HG03378 (cell line): ENCODE data around the gene MMAB.
"Not testable (repeated sequence)": the region's sequence is repeated elsewhere in the genome, so short reads cannot be mapped to it uniquely, and the experiment has no call there.

Experiments used
- ATAC-seq: cut with Tn5 transposase; IDR thresholded peaks from one replicate; pipeline ENCODE4 v1.9.1; 2021; ENCODE audit warnings: mild to moderate bottlenecking, moderate library complexity; ENCODE audit not compliant: unreplicated experiment

The MMAB gene

DNA sequence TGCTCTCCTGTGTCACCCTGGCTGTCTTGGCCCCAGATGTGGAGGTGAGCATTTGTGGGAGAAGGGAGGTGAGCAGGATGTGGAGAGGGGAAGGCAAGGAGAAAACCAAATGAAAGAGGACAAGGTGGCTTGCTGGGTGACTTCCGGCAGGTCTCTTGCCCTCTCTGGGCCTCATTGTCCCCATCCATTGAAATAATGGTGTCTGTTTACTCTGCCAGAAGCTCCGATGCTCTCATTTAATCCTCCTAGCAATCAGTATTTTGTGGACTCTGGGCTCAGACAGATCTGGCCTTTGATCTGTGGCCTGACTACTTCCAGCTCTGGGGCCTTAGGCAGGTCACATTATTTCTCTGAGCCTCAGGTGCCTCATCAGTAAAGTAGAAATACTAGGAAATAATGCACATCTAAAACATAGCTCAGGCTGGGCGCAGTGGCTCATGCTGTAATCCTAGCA, 30.9 kb upstream of the MMAB start:
- ATAC-seq: no peak

DNA sequence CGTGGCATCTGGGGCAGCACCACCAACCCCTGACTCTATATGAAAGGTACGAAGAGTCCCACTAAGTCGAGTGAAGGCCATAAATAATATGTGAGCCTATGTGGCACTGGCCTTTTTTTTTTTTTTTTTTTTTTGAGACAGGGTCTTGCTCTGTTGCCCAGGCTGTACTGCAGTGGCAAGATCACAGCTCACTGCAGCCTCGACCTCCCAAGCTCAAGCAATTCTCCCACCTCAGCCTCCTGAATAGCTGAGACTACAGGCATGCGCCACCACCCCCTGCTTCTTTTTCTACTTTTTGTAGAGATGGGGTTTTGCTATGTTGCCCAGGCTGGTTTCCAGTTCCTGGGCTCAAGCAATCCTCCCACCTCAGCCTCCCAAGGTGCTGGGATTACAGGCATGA, 28.8 kb upstream of the MMAB start:
- not testable (repeated sequence) for ATAC-seq

DNA sequence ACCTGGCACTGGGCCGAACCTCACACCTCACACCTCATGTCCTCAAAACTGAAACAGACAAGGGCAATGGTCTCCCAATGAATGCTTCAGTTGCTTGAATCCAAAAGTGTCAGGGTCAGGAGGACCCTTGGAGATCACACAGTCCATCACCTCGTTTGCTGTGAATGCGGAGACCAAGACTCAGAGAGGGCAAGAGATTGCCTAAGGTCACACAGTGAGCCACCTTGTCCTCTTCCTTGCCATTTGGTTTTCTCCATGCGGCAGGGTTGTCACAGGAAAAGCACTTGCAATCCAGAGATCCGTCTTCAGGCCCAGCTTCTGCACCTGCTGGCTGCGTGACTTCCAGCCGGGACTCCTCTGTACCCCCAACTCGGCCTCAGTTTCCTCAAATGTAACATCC, 28.3 kb upstream of the MMAB start:
- ATAC-seq: no peak

DNA sequence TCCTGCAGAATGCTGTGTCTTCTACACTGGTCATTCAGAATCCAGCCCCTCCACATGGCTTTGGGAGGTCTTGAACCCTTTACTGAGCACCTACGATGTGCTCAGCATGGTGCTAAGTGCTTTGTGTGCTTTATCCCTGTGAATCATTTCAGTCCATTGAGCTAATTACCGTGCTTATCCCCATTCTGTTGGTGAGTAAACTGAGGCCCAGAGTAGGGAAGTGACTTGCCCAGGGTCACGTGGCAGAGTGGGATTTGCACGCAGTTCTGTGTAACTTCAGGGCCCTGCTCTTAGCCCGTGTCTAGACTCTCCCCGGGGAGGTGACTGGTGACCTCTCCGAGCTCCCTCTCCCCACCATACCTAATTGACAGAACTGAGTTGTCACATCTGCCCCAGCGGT, 27.7 kb upstream of the MMAB start:
- no peak for ATAC-seq

DNA sequence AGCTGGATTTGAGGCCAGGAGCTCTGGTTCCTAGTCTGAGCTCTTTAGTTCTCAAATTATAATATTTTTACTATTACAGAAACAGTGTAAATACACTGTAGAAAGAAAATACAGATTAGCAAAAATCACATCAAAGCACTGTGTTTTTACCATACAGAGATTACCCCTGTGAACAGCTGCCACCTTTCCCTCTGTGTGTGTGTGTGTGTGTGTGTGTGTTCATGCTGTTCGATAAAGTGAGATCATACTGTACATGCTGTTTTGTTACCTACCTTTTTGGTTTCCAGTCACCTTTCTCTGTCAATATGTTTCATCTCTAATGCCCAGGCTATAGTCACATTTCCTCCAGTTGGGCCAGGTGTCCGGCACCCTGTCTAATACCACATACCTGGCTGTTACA, 27.2 kb upstream of the MMAB start:
- no peak for ATAC-seq

DNA sequence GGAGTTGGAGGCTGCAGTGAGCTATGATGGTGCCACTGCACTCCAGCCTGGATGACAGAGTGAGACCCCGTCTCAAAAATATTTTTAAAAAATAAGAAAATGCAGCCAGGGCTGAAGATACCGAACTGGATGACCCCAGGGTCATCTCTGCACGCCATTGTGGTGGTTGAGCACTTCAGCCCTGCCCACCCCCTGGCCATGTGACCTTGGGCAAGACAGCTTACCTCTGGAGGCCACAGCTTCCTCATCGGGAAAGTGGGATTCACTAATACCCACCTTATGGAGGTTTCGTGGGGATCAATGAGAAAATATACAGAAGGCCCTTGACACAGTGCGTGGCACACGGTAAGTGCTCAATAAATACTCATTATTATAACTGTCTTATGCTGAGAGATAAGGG, 25.8 kb upstream of the MMAB start:
- ATAC-seq: no peak

DNA sequence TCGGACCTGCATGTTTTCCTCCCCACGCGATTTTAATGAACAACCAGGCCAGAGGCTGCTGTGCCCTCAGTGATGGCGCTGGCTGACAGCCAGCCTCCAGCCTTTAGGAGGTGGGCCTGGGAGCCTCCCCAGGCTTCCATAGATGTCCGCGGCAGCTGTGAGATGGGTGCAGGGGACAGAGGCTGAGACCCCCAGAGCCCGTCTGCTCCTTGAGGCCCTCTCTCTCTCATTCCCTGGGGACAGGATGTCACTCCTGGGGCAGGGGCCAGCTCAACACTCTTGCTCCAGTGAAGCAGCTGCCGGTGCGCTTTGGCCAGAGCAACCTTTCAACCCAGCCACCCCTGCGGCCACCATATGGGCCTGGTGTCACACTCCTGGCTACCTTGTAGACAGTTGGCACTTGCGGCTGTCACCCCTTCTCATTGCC, 25.1 kb upstream of the MMAB start:
- no peak for ATAC-seq

DNA sequence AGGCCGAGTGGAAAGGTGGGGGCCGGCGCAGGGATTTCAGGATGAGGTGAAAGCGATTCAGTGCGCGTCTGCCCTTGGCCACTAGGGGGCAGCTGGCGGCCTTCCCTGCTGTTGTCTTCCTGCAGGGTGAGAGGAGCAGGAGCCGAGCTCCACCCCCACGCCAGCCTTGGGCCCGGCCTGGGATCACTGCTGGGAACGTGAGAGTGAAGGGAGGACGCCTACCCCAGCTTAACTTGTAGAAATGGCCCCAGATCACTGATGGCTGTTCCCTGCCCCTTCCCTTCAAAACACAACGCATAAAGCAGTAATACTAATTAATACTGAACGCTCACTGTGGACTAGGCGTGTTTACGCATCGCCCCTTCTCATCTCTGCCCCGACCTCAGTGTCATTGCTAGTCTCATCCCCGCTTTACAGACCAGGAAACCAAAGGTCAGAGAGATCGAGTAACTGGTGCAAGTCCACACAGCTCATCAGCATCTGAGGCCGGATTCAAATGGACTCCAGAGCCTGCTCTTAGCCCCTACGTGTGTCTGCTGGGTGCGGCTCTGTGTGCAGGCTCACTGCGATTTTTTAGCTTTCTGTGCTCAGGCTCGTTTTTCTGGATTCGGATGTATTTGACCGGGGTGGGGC, 24.6 kb upstream of the MMAB start:
- ATAC-seq: no peak

DNA sequence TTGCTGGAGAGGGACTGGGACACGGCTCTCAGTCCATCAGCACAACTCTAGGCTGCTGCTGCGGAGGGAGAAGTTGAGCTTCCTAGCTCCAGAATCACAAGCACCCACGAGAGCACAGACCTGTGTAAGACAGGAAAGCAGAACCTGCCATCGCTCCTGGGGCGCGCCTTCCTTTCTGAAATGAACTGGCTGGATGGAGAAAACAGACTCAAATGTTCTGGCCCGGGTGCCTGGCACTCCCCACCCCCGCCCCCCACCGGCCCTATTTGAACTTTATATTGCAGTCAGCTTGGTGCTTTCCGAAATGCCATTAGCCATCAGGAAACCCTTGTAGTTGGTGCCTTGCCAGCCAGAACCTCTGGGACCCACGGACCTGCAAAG, 24.1 kb upstream of the MMAB start:
- ATAC-seq: no peak

DNA sequence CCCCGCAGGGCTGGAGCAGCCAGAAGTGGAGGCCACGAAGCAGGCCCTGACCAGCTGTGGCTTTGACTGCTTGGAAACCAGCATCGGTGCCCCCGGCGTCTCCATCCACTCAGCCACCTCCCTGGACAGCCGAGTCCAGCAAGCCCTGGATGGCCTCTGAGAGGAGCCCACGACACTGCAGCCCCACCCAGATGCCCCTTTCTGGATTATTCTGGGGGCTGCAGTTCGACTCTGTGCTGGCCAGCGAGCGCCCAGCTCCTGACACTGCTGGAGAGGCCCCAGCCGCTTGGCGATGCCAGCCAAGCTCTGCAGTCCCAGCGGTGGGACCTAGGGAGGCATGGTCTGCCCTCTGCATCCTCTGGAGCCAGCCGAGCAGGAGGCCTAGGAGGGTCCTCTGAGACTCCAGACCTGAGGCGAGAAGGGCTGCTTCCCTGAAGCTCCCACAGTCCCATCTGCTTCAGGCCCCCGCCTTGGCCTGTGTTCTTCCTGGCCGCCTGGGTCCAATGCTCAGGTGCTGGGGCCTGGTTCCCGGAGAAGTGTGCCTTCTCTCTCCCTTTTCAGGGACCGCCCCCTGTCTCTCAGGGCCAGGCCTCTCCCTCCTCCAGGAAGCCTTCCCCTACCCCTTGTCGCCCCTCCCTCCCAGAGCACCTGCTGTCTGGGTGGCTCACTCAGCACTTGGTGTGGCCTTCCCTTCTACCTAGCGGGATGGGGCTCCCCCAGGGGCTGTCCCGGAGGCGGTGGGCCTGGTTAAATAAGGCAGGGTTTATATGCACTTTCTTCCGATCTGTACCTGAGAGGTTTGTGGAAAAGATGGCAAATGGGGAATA, 23.3 kb upstream of the MMAB start:
- ATAC-seq: no peak

DNA sequence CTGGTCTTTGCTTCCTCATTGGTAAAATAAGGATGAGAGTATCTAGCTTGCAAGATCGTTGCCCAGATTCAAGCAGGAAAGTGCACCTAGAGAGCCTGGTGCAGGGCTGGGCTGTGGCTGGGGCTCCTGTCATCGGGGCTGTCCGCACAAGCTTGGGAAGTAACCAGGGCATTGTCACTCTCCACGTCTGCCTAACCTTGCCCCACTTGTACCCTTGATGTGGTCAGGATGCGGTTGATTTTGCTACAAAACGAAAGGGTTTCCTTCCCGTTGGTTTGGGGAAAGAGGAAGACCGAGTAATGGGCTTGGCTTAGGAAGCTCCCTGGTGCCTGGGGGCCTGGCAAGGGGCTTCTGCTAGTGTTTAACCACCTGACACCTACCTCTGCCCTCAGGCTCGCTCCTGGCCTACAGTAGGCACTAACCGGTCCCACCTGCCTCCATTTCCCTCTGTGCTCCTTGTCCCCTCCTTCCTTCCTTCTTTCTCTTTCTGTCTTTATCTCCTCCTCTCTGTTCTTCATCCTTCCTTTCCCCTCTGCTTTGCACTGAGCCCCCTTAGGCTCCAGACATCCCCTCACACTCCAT, 22.1 kb upstream of the MMAB start:
- no peak for ATAC-seq

DNA sequence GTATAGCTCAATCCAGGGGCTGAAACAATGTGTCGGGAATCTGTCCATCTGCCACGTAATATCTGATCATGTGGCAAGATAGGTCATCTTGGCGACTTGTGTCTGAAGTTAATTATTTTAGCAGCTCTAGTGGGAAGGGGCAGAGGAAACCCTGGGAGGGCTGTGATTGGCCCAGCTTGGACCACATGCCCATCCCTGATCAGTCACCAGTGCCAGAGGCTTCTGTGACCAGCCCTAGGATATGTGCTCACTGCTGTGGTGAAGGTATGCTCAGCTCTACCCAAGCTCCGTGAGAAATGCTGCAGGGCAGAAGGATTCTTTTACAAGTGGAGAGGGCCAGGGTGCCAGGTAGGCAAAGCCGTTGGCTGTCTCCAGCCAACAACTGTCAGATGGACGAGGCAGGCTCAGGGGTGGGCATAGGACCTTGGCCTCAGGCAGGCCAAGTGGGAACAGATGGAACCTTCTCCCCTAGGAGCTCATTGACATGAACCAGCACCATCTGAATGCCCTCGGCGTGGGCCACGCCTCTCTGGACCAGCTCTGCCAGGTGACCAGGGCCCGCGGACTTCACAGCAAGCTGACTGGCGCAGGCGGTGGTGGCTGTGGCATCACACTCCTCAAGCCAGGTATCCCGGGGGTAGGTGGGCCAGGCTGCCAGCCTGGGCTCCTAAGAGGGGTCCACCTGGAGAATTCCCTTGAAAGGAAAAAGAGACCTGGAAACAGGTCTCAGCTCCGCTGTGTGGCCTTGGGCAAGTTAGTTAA, 21.4 kb upstream of the MMAB start:
- ATAC-seq: no peak

DNA sequence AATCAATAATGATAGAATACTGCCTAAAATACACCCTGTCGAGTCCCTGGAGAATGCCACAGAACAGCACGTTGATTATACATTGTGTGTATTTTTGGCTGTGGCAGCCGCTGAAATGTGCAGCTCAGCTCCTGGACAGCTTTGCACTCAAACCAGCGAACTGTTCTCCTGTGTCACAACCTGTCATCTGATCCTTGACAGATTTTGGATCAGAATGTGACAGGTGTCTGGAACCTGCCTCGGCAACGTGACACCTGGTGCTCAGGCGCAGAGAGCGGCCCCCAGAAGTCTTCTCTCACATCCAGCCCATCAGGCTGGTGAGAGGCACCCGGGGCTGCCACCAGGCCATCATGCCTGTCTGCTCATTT, 19.6 kb upstream of the MMAB start:
- no peak for ATAC-seq

DNA sequence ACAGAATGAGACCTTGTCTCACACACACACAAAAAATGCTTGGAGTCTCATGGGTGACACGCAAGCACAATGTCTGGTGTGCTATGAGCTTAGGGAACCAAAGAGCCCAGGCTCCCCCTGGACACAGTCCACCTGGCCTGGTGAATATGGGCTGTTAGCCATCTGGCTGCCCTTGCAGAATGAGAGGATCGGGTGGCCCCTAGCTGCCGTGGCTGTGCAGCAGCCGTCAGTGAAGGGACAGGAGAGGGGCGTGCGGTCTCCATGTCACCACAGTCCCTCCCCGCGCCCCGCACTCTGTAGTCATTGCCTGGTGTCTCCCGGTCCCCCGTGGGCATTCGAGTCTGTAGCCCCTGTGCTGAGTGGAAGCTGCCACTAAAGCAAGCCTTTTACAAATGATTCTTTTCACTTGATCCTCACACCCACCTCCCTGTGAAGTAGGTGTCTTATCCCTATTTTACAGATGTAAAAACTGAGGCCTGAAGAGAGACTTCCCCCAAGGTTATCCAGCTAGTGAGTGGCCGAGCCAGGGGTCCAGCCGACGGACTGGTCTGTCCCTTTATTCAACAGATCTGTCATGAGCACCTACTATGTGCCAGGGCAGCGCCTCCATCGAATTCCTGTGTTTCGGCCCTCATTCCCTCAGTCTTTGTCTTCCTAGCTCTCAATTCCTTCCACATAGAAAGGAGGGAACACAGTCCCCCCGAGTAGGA, 19.0 kb upstream of the MMAB start:
- ATAC-seq: no peak

DNA sequence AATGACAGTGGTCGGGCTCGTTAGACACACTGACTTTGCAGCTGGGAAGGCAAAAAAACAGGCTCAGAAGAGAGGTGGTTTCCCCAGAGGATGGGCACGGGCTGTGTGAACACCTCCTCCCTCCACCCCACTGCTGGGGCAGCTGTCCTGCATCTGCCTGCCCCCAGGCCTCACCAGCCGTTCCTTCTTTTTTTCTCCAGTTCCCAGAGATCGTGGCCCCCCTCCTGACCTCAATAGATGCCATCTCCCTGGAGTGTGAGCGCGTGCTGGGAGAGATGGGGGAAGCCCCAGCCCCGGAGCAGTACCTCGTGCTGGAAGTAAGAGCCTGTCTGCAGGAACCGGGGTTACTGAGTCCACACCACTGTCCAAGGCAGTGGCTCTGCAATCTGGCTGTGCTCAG, 17.7 kb upstream of the MMAB start:
- no peak for ATAC-seq

DNA sequence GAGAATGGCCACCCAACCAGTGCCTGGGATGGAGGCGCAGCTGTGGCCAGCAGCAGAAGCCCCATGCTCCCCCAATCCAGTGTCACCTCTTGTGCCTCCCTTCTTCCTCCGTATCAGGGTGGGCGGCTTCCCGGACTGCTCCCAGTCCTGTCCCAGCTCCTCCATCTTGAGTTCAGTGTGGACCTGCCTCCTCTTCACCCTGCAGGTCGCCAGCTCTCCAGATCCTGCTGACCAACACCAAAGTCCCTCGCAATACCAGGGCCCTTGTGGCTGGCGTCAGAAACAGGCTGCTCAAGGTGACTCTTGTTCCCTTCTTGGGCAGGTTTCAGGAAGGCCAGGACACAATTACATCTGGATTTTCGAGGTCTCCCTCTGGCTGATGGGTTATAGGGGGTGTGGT, 17.3 kb upstream of the MMAB start:
- no peak for ATAC-seq

DNA sequence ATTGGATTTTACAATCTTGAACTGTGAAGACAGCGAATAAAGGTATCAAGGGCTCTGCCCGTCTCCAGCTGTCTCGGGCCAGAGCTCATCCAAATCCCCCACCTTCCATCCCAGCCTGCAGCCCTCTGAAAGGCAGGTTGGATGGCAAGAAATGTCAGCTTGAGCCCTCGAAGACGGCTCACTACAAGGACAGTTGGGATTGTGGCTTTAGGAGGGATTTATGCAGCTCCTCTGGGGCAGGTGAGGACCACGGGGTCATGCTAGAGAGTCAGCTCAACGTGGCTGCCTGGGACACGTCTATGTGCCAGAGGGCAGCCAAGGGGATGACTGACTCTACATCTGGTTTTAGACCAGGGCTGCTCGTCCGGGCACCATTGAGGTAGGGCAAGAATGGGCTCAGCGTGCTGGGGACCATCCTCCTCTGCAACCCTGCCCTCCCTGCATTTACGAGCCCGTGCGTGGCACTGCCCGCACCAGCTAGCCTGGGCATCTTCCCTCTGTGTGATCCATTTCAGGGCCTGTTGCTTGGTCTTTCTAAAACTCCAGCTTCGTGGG, 16.5 kb upstream of the MMAB start:
- no peak for ATAC-seq

DNA sequence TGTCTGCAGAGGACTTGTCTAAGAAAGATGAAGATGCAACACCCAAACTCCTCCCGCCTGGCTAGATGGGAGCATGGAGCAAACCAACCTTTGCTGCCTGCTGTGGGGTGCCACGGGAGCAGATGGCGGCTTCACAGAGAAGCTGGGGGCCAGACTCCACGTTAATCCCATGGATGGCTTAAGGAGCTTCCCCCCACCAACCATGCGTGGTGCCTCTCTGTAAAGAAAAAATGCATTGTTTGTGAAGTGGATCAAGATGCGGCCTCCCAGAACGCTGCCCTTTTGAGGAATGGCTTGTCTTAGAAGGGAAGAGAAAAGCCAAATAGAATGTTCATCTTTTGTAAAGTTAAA, 15.9 kb upstream of the MMAB start:
- no peak for ATAC-seq

DNA sequence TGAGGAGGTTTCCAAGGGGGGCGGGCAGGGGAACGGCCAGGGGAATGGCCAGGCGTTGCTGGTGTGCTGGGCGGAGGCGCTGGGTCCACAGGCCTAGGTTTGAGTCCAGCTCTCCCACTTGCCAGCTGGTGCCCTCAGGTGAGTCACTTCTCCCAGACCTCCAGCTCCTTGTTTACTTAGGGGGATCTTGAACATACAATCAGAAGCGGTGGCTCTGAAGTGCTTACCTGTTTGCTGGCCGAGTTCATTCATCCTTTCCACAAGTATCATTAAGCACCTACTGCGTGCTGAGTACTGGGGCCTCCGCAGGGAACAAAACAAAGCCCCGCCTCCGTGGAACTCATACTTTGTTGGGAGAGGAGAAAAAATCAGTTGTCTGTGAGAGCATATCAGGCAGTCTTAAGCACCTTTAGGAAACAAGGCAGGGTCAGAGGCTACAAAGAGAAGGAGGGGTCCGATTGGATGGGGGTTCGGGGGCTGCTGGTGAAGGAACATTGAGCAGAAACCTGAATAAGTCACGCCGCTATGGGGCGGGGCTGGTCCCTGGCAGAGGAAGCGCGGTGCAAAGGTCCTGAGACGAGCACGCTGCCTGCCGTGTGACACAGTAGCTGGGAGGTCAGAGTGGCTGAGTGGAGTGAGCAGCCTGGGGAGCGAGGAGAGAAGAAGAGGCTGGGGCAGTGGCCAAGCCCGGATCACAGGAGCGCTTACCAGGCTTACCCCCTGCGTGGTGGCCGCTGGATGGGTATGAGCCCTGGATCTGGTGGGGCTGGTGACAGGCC, 15.3 kb upstream of the MMAB start:
- no peak for ATAC-seq

DNA sequence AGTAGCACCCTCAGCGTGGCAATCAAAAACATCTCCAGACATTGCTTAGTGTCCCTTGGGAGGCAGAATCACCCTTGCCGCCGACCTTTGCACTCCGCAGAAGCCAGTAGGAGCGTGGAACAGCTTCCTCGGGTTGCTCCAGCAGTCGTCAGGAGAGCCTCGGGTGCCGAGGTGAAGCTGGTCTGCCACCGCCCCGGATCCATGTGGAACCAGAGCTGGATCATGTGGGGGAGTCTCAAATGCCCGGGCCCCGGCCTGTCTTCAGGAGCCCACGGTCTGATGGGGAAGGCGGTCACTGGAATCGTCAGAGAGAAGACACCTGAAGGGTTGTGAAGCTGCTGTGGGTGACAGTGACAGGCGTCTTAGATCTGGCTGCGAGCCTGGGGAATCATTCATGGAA, 14.6 kb upstream of the MMAB start:
- ATAC-seq: no peak
